Left ventricle myocardium superior (tissue), 1 donor: ENCODE measurements around the gene OAS1. TPM values are rescaled to one million over a fixed set of nuclear protein-coding genes. Genes with fewer than 3 reads are reported as not detected.

Experiments
- ATAC-seq: fragments of 200-7000 bp; cut with Tn5 transposase; one replicate; pipeline ENCODE4 v1.9.1; 2020; ENCODE audit warnings: mild to moderate bottlenecking, moderate library complexity
- DNase-seq: peaks from one replicate; pipeline ENCODE4 v3.0.0-alpha.2; 2020
- intact Hi-C: fragments of 100-400 bp; cut with micrococcal nuclease; formaldehyde crosslinking; loops from one replicate; pipeline ENCODE4 v1.11.0; 2022
- total RNA-seq: library from RNA; stranded (reverse); fragmentation: NEBNext Ultra II Directional; extraction: Animal tissue kit (Norgen Biotek cat#: 25700); gene quantifications from one replicate; pipeline ENCODE4 v1.2.1, GENCODE V29; 2021
- donor health status: DM: no; HTN: yes; CAD: no; lungs with severe emphysema.

The OAS1 gene
- total RNA-seq, 1 donor from 2014 or later, result 8.1 TPM

- DNase-seq, result no peak
- no peak for ATAC-seq
Measured at GRCh38 chr12:112929715-112930114, 23.0 kb downstream of the OAS1 start.

GRCh38 chr12:112930350-112930749, 23.6 kb downstream of the OAS1 start:
- intact Hi-C loops, result no loop called here
- ATAC-seq (no peak), DNase-seq (no peak)

More at GRCh38 chr12:112929715-112930114, 23.0 kb downstream of the OAS1 start:
- intact Hi-C loops, result no loop called here

- no peak for ATAC-seq
- intact Hi-C loops, result no loop called here
- no peak for DNase-seq
Measured at GRCh38 chr12:112932485-112933128, 25.8 kb downstream of the OAS1 start.

- DNase-seq, result no peak
- ATAC-seq, result no peak
- intact Hi-C loops, result no loop called here
Measured at GRCh38 chr12:112933129-112933505, 26.4 kb downstream of the OAS1 start.

GRCh38 chr12:112936264-112936663, 29.5 kb downstream of the OAS1 start:
- intact Hi-C loops, result no loop called here

GRCh38 chr12:112936927-112937326, 30.2 kb downstream of the OAS1 start:
- no peak for DNase-seq
- intact Hi-C loops, result no loop called here

More at GRCh38 chr12:112936264-112936663, 29.5 kb downstream of the OAS1 start:
- DNase-seq (no peak), ATAC-seq (no peak)

GRCh38 chr12:112937741-112938719, 31.3 kb downstream of the OAS1 start, which contains the start of gene OAS3:
OAS3 (plus strand) TSS chr12:112938474; CDS start chr12:112938531, 57 bp downstream.
- DNase-seq, result peak; percentile 92
- intact Hi-C loops, result no loop called here
- ATAC-seq, result peak; percentile 96

More at GRCh38 chr12:112936927-112937326, 30.2 kb downstream of the OAS1 start:
- ATAC-seq, result no peak

- ATAC-seq, result no peak
- intact Hi-C loops, result no loop called here
Measured at GRCh38 chr12:112938751-112939150, 32.0 kb downstream of the OAS1 start.

GRCh38 chr12:112939761-112940381, 33.1 kb downstream of the OAS1 start:
- intact Hi-C loops, result no loop called here
- no peak for DNase-seq
- no peak for ATAC-seq

More at GRCh38 chr12:112938751-112939150, 32.0 kb downstream of the OAS1 start:
- DNase-seq, result no peak

GRCh38 chr12:112941528-112942335, 35.0 kb downstream of the OAS1 start:
- intact Hi-C loops, result no loop called here
- ATAC-seq, result no peak
- DNase-seq, result no peak

- DNase-seq (no peak), ATAC-seq (no peak)
- intact Hi-C loops, result no loop called here
Measured at GRCh38 chr12:112942572-112942971, 35.8 kb downstream of the OAS1 start.

- intact Hi-C loops, result no loop called here
- no peak for DNase-seq
- ATAC-seq, result no peak
Measured at GRCh38 chr12:112944024-112944690, 37.4 kb downstream of the OAS1 start.

- ATAC-seq, result no peak
- DNase-seq, result no peak
- intact Hi-C loops, result no loop called here
Measured at GRCh38 chr12:112945515-112945914, 38.8 kb downstream of the OAS1 start.

GRCh38 chr12:112946236-112947000, 39.7 kb downstream of the OAS1 start:
- DNase-seq (no peak), ATAC-seq (no peak)
- intact Hi-C loops, result no loop called here

- ATAC-seq (no peak), DNase-seq (no peak)
- intact Hi-C loops, result no loop called here
Measured at GRCh38 chr12:112947314-112947713, 40.6 kb downstream of the OAS1 start.

- intact Hi-C loops, result no loop called here
- no peak for ATAC-seq
- DNase-seq, result no peak
Measured at GRCh38 chr12:112947761-112948160, 41.0 kb downstream of the OAS1 start.

- no peak for ATAC-seq
- no peak for DNase-seq
- intact Hi-C loops, result no loop called here
Measured at GRCh38 chr12:112948806-112949205, 42.0 kb downstream of the OAS1 start.

- ATAC-seq, result no peak
- no peak for DNase-seq
- intact Hi-C loops, result no loop called here
Measured at GRCh38 chr12:112950701-112951100, 43.9 kb downstream of the OAS1 start.
